RWPE1 (cell line): ENCODE measurements around the gene ATP9A.

ENCODE experiments used
- CTCF ChIA-PET: fragments of 350-600 bp; sonication (Branson Sonifier 250); formaldehyde crosslinking; extraction: SDS; loops from one replicate; lab custom pipeline; 2021; lab: Yijun Ruan, JAX
- POLR2A ChIA-PET: fragments of 400-600 bp; formaldehyde crosslinking; extraction: SDS; loops from one replicate; lab custom pipeline; 2020; ENCODE audit warnings: antibody characterized with exemption; ENCODE audit not compliant: low non-redundant PET; lab: Yijun Ruan, JAX
- DNase-seq: peaks from one replicate; pipeline ENCODE4 v3.0.0; 2012; ENCODE audit warnings: low spot score
- H3K27ac ChIP-seq: fragments of 450-650 bp; 2 replicates; pipeline ENCODE4 v1.5.1; 2017
- CTCF ChIP-seq: fragments of 450-650 bp; conservative IDR thresholded peaks from 2 replicates; pipeline ENCODE4 v1.5.1; 2017; ENCODE audit warnings: low read depth, mild to moderate bottlenecking

The ATP9A gene

GRCh38 chr20:51801823-51802123 lies 33.6 kb upstream of the ATP9A start:
- CTCF ChIA-PET, result interaction anchor here (1.5 kb wide), 1 partner anchor 12 kb away, joined by 4 read pairs; no protein-coding TSS in a partner anchor
- no peak for TF ChIP-seq CTCF
- no peak for DNase-seq
- POLR2A ChIA-PET, result no interaction called here
- H3K27ac ChIP-seq, result no peak overlapping the region

GRCh38 chr20:51801122-51801822 lies 33.1 kb upstream of the ATP9A start:
- CTCF ChIA-PET, result interaction anchor here (0.6 to 1.9 kb wide), 14 partner anchors 8 to 429 kb away, joined by 3 to 20 read pairs (median 6); no protein-coding TSS in a partner anchor
- TF ChIP-seq CTCF, result peak; percentile 32
- POLR2A ChIA-PET, result no interaction called here
- no peak for DNase-seq
- no peak overlapping the region for H3K27ac ChIP-seq

- CTCF ChIA-PET, result interaction anchor here (0.6 to 2.1 kb wide), 35 partner anchors 8 to 1863 kb away, joined by 3 to 20 read pairs (median 4); no protein-coding TSS in a partner anchor
- TF ChIP-seq CTCF, result no peak
- DNase-seq, result peak; percentile 46
- POLR2A ChIA-PET, result no interaction called here
- H3K27ac ChIP-seq, result no peak overlapping the region
These were observed 32.6 kb upstream of the ATP9A start for GRCh38 chr20:51800872-51801121.

- H3K27ac ChIP-seq, result no peak overlapping the region
- TF ChIP-seq CTCF, result peak; percentile 99
- ChIA-PET CTCF (interaction anchor here (0.6 to 2.1 kb wide), 54 partner anchors 9 to 1864 kb away, joined by 3 to 20 read pairs (median 4); partner anchors contain the start of genes DPM1 and MOCS3), POLR2A (interaction anchor here (0.7 kb wide), 1 partner anchor 306 kb away, joined by 4 read pairs; no protein-coding TSS in a partner anchor)
- DNase-seq, result peak; percentile 92
These were observed 32.1 kb upstream of the ATP9A start for GRCh38 chr20:51800060-51800871.

- no peak overlapping the region for H3K27ac ChIP-seq
- POLR2A ChIA-PET, result interaction anchor here (0.7 kb wide), 1 partner anchor 306 kb away, joined by 4 read pairs; no protein-coding TSS in a partner anchor
- DNase-seq, result no peak
- no peak for TF ChIP-seq CTCF
- CTCF ChIA-PET, result interaction anchor here (0.6 to 2.1 kb wide), 29 partner anchors 8 to 841 kb away, joined by 3 to 20 read pairs (median 5); partner anchors contain the start of genes DPM1 and MOCS3
These were observed 31.2 kb upstream of the ATP9A start for GRCh38 chr20:51799401-51799860.

GRCh38 chr20:51797357-51798025 lies 29.3 kb upstream of the ATP9A start:
- POLR2A ChIA-PET, result no interaction called here
- no peak for DNase-seq
- no peak overlapping the region for H3K27ac ChIP-seq
- no peak for TF ChIP-seq CTCF
- CTCF ChIA-PET, result interaction anchor here (0.6 to 0.8 kb wide), 4 partner anchors 98 to 1196 kb away, joined by 3 to 4 read pairs (median 4); no protein-coding TSS in a partner anchor
